Ectodermal cell (in vitro differentiated cells): ENCODE results near the gene UBA5.
A peak's percentile ranks its signal among the peaks of the same experiment; 100 is the strongest.

Source experiments
- H3K27ac ChIP-seq: 2 replicates; pipeline ENCODE4 v1.7.0; 2013; ENCODE audit warnings: mild to moderate bottlenecking, low read depth, low read length; ENCODE audit not compliant: insufficient read depth, poor library complexity, severe bottlenecking
- H3K27me3 ChIP-seq: 2 replicates; pipeline ENCODE4 v1.7.0; 2013; ENCODE audit warnings: mild to moderate bottlenecking, low read length; ENCODE audit not compliant: insufficient read depth, control insufficient read depth, poor library complexity, severe bottlenecking
- H3K36me3 ChIP-seq: one replicate; pipeline ENCODE4 v1.7.0; 2013; ENCODE audit warnings: low read length; ENCODE audit not compliant: control insufficient read depth, insufficient read depth
- H3K4me1 ChIP-seq: one replicate; pipeline ENCODE4 v1.7.0; 2013; ENCODE audit warnings: low read length; ENCODE audit not compliant: control insufficient read depth, insufficient read depth
- H3K4me3 ChIP-seq: 2 replicates; pipeline ENCODE4 v1.7.0; 2013; ENCODE audit warnings: low read depth, low read length, control low read depth; ENCODE audit not compliant: insufficient read depth
- H3K9me3 ChIP-seq: 2 replicates; pipeline ENCODE4 v1.7.0; 2013; ENCODE audit warnings: mild to moderate bottlenecking, low read length, moderate library complexity; ENCODE audit not compliant: control insufficient read depth
- WGBS, 2 experiments: methylation state at CpG; one replicate each; pipeline ENCODE4 v1.1.7; 2013; ENCODE audit warnings: missing lambda C conversion rate in 2 of 2; 5-methylcytosine and 5-hydroxymethylcytosine counted together

Gene UBA5

DNA sequence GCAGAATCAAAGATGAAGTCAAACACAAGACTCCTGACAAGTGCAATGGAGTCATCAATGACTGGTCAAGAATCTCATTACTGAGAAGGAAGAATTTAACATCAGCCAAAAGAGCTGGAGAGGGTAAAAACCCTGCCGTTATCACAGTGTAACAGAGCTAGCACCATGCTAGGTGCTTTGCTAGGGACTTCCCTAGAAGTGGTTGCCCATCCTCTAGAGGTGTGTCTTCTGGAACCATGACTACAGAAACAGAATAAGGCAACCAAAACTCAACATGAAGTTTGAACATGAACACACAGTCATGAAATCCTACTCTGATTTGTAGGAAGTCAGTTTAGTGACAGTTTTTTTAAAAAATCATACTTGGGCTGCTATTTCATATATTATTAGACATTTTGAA, 10.0 kb upstream of the UBA5 start:
- no peaks in the 10 kb centered on the region for H3K27me3 ChIP-seq
- H3K27ac ChIP-seq = no peak overlapping the region
- H3K4me1 ChIP-seq = no peaks in the 10 kb centered on the region
- H3K9me3 ChIP-seq = no peaks in the 10 kb centered on the region
- 56 to 89% methylated on average over 1 of the region's 1 CpG for WGBS, 2 experiments
- no peaks in the 10 kb centered on the region for H3K36me3 ChIP-seq
- no peak overlapping the region for H3K4me3 ChIP-seq

DNA sequence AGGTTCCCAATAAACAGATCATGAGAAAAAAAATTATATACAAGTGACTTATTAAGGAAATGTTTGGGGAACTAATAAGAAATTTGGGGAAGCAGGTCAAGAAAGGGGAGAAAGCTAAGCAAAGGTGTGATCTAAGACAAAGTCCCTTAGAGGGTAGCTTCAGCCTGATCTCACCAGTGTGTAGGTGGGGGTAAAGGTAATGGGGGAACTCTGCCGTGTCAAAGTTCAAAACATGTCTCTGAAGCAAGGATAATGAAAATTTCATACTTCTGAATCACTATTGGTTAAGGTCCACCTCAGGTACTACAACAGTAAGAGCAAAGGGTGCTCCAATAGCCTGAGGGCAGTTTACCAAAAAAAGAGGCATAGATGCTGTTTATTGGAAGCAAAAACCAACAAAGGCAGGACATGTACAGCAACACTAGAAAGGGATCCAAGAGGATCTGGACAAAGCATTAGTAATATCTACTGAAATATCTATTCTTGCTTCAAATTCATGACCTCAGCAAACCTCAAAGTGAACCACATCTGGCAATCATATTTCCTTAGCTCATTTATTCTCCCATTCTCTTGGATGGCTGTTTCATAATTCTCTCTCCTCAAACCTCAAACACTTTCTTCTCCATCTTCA, 7.4 kb upstream of the UBA5 start:
- H3K36me3 ChIP-seq = no peaks in the 10 kb centered on the region
- no peaks in the 10 kb centered on the region for H3K4me1 ChIP-seq
- no peaks in the 10 kb centered on the region for H3K27me3 ChIP-seq
- WGBS, 2 experiments = 78 to 100% methylated on average over 1 of the region's 1 CpG
- no peak overlapping the region for H3K4me3 ChIP-seq
- no peak overlapping the region for H3K27ac ChIP-seq
- H3K9me3 ChIP-seq = no peaks in the 10 kb centered on the region

DNA sequence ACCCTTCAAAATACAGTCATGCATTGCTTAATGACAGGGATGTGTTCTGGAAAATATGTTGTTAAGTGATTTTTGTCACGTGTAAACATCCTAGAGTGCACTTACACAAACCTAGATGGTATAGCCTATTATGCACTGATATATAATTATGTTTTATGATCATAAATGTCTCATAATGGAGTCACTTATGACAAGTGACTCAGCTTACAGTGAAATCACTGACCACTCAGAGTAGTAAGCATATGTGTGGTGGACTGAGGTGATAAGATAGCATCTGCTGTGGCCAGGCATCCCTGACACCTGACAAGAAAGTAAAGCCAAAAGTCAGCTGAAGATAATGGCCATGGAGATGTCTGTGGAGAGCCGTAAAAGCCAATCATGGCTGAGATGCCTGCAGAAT, 5.9 kb upstream of the UBA5 start:
- Histone ChIP-seq H3K4me1 (no peaks in the 10 kb centered on the region), H3K27me3 (no peaks in the 10 kb centered on the region), H3K9me3 (no peaks in the 10 kb centered on the region), H3K27ac (no peak overlapping the region), H3K36me3 (no peaks in the 10 kb centered on the region), H3K4me3 (no peak overlapping the region)
- 98 to 99% methylated on average over 1 of the region's 2 CpGs for WGBS, 2 experiments

DNA sequence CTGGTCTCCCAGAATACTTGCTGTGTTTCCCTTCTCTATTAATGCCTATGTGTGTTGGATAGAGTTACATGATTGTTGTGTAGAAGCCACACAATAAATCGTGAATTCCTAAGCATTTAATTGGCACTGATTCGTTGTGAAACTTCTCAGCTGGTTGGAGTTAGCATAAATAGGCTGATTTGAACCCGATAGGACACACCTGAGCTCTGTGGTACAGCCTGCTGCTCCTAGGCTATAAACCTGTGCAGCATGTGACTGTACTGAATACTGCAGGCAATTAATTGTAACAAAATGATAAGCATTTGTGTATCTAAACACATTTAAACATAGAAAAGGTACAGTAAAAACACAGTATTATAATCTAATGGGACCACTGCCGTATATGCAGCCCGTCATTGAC, 5.4 kb upstream of the UBA5 start:
- Histone ChIP-seq H3K27me3 (no peaks in the 10 kb centered on the region), H3K4me1 (no peaks in the 10 kb centered on the region), H3K27ac (no peak overlapping the region), H3K4me3 (no peak overlapping the region), H3K36me3 (no peaks in the 10 kb centered on the region), H3K9me3 (no peaks in the 10 kb centered on the region)
- 94% methylated on average over 5 of the region's 5 CpGs for WGBS, 2 experiments

DNA sequence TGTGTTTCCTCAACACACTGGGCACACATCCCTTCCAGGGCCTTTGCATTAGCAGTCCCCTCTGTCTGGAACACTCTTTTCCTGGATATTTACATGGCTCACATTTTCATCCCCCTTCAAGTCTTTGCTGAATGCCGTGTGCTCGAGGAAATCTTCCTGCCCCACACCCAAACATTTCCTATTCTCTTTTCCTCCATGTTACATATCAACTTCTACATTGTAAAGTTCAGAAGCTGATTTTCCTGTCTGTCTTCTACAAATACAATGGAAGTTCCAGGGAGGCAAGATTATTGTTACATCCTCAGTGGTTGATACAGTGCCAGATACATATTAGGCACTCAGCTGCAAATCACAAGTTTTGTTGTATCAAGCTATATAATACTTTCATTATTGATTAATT, 4.7 kb upstream of the UBA5 start:
- Histone ChIP-seq H3K36me3 (no peaks in the 10 kb centered on the region), H3K4me3 (no peak overlapping the region), H3K27me3 (no peaks in the 10 kb centered on the region), H3K9me3 (no peaks in the 10 kb centered on the region), H3K27ac (no peak overlapping the region), H3K4me1 (no peaks in the 10 kb centered on the region)
- WGBS, 2 experiments = 90 to 92% methylated on average over 2 of the region's 2 CpGs

DNA sequence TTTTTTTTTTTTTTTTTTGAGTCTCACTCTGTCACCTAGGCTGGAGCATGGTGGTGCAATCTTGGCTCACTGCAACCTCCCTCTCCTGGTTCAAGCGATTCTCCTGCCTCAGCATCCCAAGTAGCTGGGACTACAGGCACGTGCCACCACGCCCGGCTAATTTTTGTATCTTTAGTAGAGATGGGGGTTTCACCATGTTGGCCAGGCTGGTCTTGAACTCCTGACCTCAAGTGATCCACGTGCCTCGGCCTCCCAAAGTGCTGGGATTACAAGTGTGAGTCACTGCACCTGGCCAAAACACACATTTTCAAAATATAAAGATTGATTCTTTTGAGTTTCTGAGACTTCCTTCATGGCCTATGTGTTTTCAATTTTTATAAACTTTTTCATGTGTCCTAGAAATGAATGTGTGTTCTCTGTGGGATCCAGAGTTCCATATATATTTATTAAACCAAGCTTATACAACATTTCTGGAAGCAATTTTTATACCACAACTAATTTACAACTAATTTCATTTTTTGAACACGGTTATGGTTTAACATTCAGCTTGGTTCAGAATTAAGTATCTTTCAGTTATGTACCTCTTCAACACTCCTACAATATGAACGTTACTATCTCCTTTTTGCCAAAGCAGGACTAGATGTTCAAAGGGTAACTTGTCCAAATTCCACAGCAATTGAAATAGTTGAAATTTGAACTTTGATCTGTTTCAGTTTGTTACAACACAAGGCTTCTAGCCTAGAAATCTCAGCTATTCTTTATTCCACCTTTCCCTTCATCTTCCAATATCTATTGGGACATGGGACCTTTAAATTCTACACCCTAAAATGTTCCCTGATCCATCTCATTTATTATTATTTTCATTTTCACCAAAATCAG, 2.0 kb upstream of the UBA5 start:
- Histone ChIP-seq H3K36me3 (no peaks in the 10 kb centered on the region), H3K4me3 (no peak overlapping the region)

DNA sequence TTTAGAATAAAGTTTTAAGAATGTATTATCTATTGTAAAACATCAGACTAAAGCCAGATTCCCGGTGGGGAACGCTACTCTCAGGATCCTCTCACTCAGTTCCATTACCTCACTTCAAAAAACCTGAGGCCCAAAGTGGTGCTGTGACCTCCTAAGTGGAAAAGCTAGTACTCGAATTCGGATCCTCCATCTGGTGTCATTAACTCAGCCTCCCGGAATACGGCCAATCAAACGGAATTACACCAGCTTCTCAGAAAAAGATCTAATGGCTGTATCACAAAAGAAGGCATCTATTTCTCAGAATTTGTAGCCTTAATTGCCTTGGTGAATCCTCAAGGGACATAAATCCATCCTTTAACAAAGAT, 1.1 kb upstream of the UBA5 start:
- Histone ChIP-seq H3K36me3 (no peaks in the 10 kb centered on the region), H3K4me1 (peaks cover 4% of the 10 kb centered on the region), H3K27me3 (no peaks in the 10 kb centered on the region), H3K4me3 (peak overlapping the region; percentile 97), H3K27ac (no peak overlapping the region), H3K9me3 (no peaks in the 10 kb centered on the region)
- WGBS, 2 experiments = 24 to 37% methylated on average over 7 of the region's 7 CpGs

More for the DNA sequence above, 2.0 kb upstream of the UBA5 start:
- H3K4me1 ChIP-seq = peaks cover 4% of the 10 kb centered on the region
- 93% methylated on average over 8 of the region's 8 CpGs for WGBS, 2 experiments
- H3K27ac ChIP-seq = no peak overlapping the region
- no peaks in the 10 kb centered on the region for H3K9me3 ChIP-seq
- no peaks in the 10 kb centered on the region for H3K27me3 ChIP-seq

DNA sequence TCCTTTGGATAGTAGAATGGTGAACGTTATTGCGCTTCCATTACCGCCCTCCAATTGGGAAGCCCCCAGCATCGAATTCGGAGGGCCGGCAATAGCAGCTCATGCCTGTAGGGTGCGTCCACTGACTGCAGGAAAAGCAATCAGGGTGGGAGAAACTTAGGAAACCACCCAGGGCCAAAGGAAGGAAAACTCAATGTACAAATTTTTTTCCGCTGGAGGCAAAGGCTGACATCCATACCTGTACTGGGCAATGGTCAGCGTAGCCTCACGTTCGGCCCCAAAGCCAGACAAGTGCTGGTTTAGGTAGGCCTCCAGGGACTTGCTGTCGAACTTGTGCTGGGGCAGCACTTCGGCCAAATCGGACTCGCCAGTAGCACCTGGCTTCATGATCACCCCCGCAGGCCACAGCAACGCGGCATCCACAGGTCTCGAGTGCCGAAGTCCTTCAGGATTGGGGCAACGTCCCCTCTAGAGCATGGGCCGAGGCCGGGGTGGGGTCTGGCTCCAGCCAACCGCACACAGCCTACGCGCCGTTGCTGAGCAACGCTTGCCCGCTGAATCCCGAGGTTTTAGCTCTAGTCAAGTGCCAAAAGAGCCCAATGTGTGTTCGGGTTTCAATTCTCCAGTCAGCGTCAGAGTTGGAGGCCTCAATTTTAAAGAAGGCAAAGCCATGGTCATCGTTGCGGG, 621 bp upstream of the UBA5 start, which contains the start of gene ACAD11:
Gene ACAD11, minus strand, starts transcription at position 445 of the 687 bp plus-strand sequence. Its CDS starts 58 bp downstream, at position 387.
- 0 to 1% methylated on average over 34 of the region's 34 CpGs for whole genome bisulfite sequencing, 2 experiments
- H3K4me1 ChIP-seq = peaks cover 4% of the 10 kb centered on the region
- peak within 1 kb of the TSS; percentile 97 for H3K4me3 ChIP-seq
- H3K27ac ChIP-seq = peak within 1 kb of the TSS; percentile 4
- no peaks in the 10 kb centered on the region for H3K27me3 ChIP-seq
- H3K36me3 ChIP-seq = no peaks in the 10 kb centered on the region
- no peaks in the 10 kb centered on the region for H3K9me3 ChIP-seq

DNA sequence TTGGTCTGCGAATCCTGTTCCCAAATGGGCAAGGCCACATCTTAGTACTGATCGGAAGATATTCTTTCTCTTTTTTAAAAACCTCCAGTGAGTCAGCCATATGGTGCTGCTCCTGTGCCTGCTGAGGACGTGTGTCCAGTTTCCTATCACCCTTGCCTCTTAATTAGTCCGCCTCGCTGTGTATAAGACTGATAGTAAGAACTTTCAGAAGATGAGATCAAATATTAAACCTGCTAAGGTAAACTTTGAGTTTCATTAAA, 612 bp downstream of the UBA5 start:
- 2 to 4% methylated on average over 5 of the region's 5 CpGs for WGBS, 2 experiments
- H3K9me3 ChIP-seq = no peaks in the 10 kb centered on the region
- H3K36me3 ChIP-seq = peaks cover under 1% of the 10 kb centered on the region
- no peak overlapping the region for H3K27ac ChIP-seq
- peak overlapping the region; percentile 97 for H3K4me3 ChIP-seq
- no peaks in the 10 kb centered on the region for H3K27me3 ChIP-seq
- H3K4me1 ChIP-seq = peaks cover 4% of the 10 kb centered on the region

DNA sequence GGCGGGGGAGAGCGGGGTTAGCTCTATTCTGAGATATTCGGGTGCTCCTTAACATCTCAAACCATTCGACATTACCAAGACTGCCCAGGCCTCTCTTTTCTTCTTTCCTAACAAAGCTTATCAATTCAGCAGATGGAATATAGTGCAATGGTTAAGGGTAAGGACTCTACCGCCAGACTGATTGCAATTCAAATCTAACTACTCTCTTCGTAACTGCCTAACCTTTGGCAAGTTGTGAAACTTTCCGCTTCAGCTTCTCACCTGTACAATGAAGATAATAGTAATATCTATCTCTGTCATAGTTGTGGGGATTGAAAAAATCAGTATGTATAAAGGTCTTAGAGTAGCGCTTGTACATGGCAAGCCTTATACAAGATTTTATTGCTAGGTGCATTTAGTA, 972 bp downstream of the UBA5 start:
- Histone ChIP-seq H3K4me3 (peak overlapping the region; percentile 97), H3K36me3 (peaks cover 4% of the 10 kb centered on the region), H3K27me3 (no peaks in the 10 kb centered on the region), H3K4me1 (peaks cover 4% of the 10 kb centered on the region), H3K27ac (no peak overlapping the region), H3K9me3 (no peaks in the 10 kb centered on the region)
- 24% methylated on average over 4 to 8 of the region's 8 CpGs for WGBS, 2 experiments
